ENCODE measurements around the gene PAPOLB. TPM values are rescaled to one million over a fixed set of nuclear protein-coding genes. Genes with fewer than 3 reads are reported as not detected.

PAPOLB gene
- total and polyA plus RNA-seq, 3 donors from 2014 or later = 19.1 to 65.2 (median 29.1) TPM

Small RNA genes within 50 kb of the gene (small RNA-seq; reads per million reads assigned to genes)
- 0 reads per million in 2 donors for gene RF00019

Other genes starting within 250 kb of the PAPOLB start
- 10 to 100 TPM; 56.7 to 65.2 TPM for gene FOXK1, start 179.7 kb downstream of the PAPOLB start, total RNA-seq
- gene FOXK1, start 179.7 kb downstream of the PAPOLB start, polyA plus RNA-seq (ENCODE audit: insufficient read depth, low read depth, low replicate concordance) = 21.9 TPM
- 10 to 100 TPM; 47.6 to 59.1 TPM for gene AP5Z1, start 86.4 kb downstream of the PAPOLB start, total RNA-seq
- gene AP5Z1, start 86.4 kb downstream of the PAPOLB start, polyA plus RNA-seq (ENCODE audit: insufficient read depth, low read depth, low replicate concordance) = 30.0 TPM
- gene RADIL, start 21.7 kb upstream of the PAPOLB start, total RNA-seq = 10 to 100 TPM; 24.3 to 25.6 TPM
- 29.7 TPM for gene RADIL, start 21.7 kb upstream of the PAPOLB start, polyA plus RNA-seq (ENCODE audit: insufficient read depth, low read depth, low replicate concordance)
- gene MMD2, start 97.2 kb upstream of the PAPOLB start, total RNA-seq = 10 to 100 TPM; 21.6 to 32.0 TPM
- gene MMD2, start 97.2 kb upstream of the PAPOLB start, polyA plus RNA-seq (ENCODE audit: insufficient read depth, low read depth, low replicate concordance) = 20.4 TPM
- gene RBAK, start 183.8 kb upstream of the PAPOLB start, total RNA-seq = 10 to 100 TPM in 1 of 2 donors, 1 to 10 TPM in 1; 9.4 to 10.5 TPM
- 3.1 TPM for gene RBAK, start 183.8 kb upstream of the PAPOLB start, polyA plus RNA-seq (ENCODE audit: insufficient read depth, low read depth, low replicate concordance)

Measured in testis (tissue), 3 donors.